Panc1 (cell line): ENCODE results near the gene BRAT1. TPM values are rescaled to one million over a fixed set of nuclear protein-coding genes. Genes with fewer than 3 reads are reported as not detected.
A peak's percentile ranks its signal among the peaks of the same experiment; 100 is the strongest.

Source experiments
- ATAC-seq: fragments of 200-7000 bp; cut with Tn5 transposase; 2 replicates; pipeline ENCODE4 v1.9.1; 2020; ENCODE audit warnings: mild to moderate bottlenecking, moderate library complexity
- BruUV-seq: library from RNA; stranded (reverse); fragments of 400-500 nt; replicated peaks from 2 replicates; lab custom pipeline; 2021; lab: Mats Ljungman, UMichigan
- CTCF ChIA-PET: fragments of 300-600 bp; sonication (Branson Sonifier 250); formaldehyde crosslinking; loops from one replicate; lab custom pipeline; 2022; ENCODE audit warnings: antibody characterized with exemption; lab: Charles Lee
- POLR2A ChIA-PET: fragments of 300-600 bp; sonication (Branson Sonifier 250); formaldehyde crosslinking; loops from one replicate; lab custom pipeline; 2022; ENCODE audit warnings: antibody characterized with exemption; lab: Charles Lee
- DNase-seq: peaks from one replicate; pipeline ENCODE4 v3.0.0-alpha.2; 2010; ENCODE audit warnings: low read depth, low spot score
- H3K27ac ChIP-seq: 2 replicates; pipeline ENCODE4 v1.5.1; 2011; ENCODE audit warnings: mild to moderate bottlenecking, low read length, inconsistent platforms
- H3K27me3 ChIP-seq: fragments of 200-500 bp; sonication (Bioruptor generic); 2 replicates; pipeline ENCODE4 v1.6.0; 2014; ENCODE audit warnings: low read length, inconsistent platforms; ENCODE audit not compliant: control insufficient read depth, insufficient read depth
- H3K36me3 ChIP-seq: fragments of 200-500 bp; sonication (Bioruptor generic); 2 replicates; pipeline ENCODE4 v1.5.1; 2014; ENCODE audit warnings: inconsistent platforms, mild to moderate bottlenecking, low read length, moderate library complexity; ENCODE audit not compliant: control insufficient read depth, insufficient read depth
- H3K4me1 ChIP-seq: 2 replicates; pipeline ENCODE4 v1.5.1; 2011; ENCODE audit warnings: inconsistent platforms, mild to moderate bottlenecking, low read length, moderate library complexity; ENCODE audit not compliant: control insufficient read depth, insufficient read depth
- H3K4me3 ChIP-seq, 2 experiments: 2 replicates each; pipeline ENCODE4 v1.5.1; 2011 to 2012; ENCODE audit warnings: low read depth in 2 of 2, low read length in 2 of 2, mild to moderate bottlenecking in 2 of 2, inconsistent platforms in 1 of 2, moderate library complexity in 1 of 2
- H3K9me3 ChIP-seq: fragments of 200-500 bp; sonication (Bioruptor generic); 2 replicates; pipeline ENCODE4 v1.5.1; 2014; ENCODE audit warnings: low read depth, mild to moderate bottlenecking, inconsistent platforms, low read length, moderate library complexity; ENCODE audit not compliant: control insufficient read depth, insufficient read depth
- POLR2AphosphoS5 ChIP-seq: IDR thresholded peaks from 2 replicates; pipeline ENCODE4 v1.6.1; 2012; ENCODE audit warnings: mild to moderate bottlenecking, low read depth, low read length, moderate library complexity
- SIN3A ChIP-seq: IDR thresholded peaks from 2 replicates; pipeline ENCODE4 v1.6.1; 2012; ENCODE audit warnings: low read depth, mild to moderate bottlenecking, low read length, moderate library complexity, borderline replicate concordance; ENCODE audit not compliant: insufficient read depth
- TCF7L2 ChIP-seq: IDR thresholded peaks from 2 replicates; pipeline ENCODE4 v1.6.1; 2011; ENCODE audit warnings: mild to moderate bottlenecking, low read depth, low read length, inconsistent platforms
- in situ Hi-C: cut with HindIII; loops from 2 replicates; pipeline ENCODE4 v1.10.0; 2016; ENCODE audit warnings: low sequenced_read_pairs, low pct_unique_long_range_greater_than_20kb
- intact Hi-C: fragments of 100-400 bp; cut with micrococcal nuclease; formaldehyde crosslinking; loops from one replicate; pipeline ENCODE4 v1.10.0; 2022; ENCODE audit not compliant: unreplicated experiment
- total RNA-seq: library from RNA; stranded (reverse); gene quantifications from one replicate; pipeline ENCODE4 v1.2.1, GENCODE V29; 2021; ENCODE audit not compliant: unreplicated experiment
- TF ChIP-seq, protein P1 (sequence below), 2 experiments: IDR thresholded peaks; 2 replicates each; pipeline ENCODE4 v1.6.1; 2011 to 2012; ENCODE audit warnings: low read depth in 2 of 2, control low read depth in 1 of 2, low read length in 1 of 2, mild to moderate bottlenecking in 1 of 2, moderate library complexity in 1 of 2; ENCODE audit not compliant: insufficient read depth in 1 of 2
- TF ChIP-seq, protein P2 (sequence below): fragments of 450-650 bp; IDR thresholded peaks from 2 replicates; pipeline ENCODE4 v1.5.1; 2017; ENCODE audit warnings: mild to moderate bottlenecking

The BRAT1 gene
- total RNA-seq, 1 experiment from 2014 or later, result 76.9 TPM

DNA sequence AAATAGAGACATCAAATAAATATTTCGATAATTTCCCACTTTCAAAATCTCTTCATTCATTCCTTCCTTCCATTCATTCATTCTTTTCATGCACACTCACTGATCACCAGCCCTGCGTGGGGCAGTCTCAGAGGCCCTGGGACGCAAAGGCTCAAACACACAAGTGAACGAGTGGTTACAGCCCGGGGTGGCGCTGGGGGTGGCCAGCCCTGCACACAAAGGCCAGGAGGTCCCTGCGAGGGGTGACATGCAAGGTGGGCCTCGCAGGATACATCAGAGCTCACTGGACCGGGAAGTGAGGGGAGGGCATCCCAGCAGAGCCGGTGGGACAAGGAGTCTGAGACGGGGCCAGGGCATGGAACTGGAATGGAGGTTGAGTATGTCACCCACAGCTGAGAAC is 46.6 kb upstream of the BRAT1 start:
- no TSS peak for BruUV-seq
- Histone ChIP-seq H3K4me3 (no peak overlapping the region), H3K27me3 (no peaks in the 10 kb centered on the region), H3K4me1 (no peaks in the 10 kb centered on the region), H3K27ac (no peak overlapping the region), H3K9me3 (no peaks in the 10 kb centered on the region), H3K36me3 (no peaks in the 10 kb centered on the region)
- intact Hi-C loops (no loop called here), in situ Hi-C loops (no loop called here)
- TF ChIP-seq POLR2AphosphoS5, result no peak
- TF ChIP-seq, protein P1, sequence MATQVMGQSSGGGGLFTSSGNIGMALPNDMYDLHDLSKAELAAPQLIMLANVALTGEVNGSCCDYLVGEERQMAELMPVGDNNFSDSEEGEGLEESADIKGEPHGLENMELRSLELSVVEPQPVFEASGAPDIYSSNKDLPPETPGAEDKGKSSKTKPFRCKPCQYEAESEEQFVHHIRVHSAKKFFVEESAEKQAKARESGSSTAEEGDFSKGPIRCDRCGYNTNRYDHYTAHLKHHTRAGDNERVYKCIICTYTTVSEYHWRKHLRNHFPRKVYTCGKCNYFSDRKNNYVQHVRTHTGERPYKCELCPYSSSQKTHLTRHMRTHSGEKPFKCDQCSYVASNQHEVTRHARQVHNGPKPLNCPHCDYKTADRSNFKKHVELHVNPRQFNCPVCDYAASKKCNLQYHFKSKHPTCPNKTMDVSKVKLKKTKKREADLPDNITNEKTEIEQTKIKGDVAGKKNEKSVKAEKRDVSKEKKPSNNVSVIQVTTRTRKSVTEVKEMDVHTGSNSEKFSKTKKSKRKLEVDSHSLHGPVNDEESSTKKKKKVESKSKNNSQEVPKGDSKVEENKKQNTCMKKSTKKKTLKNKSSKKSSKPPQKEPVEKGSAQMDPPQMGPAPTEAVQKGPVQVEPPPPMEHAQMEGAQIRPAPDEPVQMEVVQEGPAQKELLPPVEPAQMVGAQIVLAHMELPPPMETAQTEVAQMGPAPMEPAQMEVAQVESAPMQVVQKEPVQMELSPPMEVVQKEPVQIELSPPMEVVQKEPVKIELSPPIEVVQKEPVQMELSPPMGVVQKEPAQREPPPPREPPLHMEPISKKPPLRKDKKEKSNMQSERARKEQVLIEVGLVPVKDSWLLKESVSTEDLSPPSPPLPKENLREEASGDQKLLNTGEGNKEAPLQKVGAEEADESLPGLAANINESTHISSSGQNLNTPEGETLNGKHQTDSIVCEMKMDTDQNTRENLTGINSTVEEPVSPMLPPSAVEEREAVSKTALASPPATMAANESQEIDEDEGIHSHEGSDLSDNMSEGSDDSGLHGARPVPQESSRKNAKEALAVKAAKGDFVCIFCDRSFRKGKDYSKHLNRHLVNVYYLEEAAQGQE (IDR thresholded peaks at IDR 0.05; ENCODE audit: insufficient read depth in 1 of 2, low read depth in 2 of 2, low read length in 1 of 2), result no peak
- TF ChIP-seq, protein P2, sequence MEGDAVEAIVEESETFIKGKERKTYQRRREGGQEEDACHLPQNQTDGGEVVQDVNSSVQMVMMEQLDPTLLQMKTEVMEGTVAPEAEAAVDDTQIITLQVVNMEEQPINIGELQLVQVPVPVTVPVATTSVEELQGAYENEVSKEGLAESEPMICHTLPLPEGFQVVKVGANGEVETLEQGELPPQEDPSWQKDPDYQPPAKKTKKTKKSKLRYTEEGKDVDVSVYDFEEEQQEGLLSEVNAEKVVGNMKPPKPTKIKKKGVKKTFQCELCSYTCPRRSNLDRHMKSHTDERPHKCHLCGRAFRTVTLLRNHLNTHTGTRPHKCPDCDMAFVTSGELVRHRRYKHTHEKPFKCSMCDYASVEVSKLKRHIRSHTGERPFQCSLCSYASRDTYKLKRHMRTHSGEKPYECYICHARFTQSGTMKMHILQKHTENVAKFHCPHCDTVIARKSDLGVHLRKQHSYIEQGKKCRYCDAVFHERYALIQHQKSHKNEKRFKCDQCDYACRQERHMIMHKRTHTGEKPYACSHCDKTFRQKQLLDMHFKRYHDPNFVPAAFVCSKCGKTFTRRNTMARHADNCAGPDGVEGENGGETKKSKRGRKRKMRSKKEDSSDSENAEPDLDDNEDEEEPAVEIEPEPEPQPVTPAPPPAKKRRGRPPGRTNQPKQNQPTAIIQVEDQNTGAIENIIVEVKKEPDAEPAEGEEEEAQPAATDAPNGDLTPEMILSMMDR, result no peak
- no peak for TF ChIP-seq SIN3A
- CTCF ChIA-PET, result no interaction called here
- POLR2A ChIA-PET, result no interaction called here
- ATAC-seq (no peak), DNase-seq (no peak)

DNA sequence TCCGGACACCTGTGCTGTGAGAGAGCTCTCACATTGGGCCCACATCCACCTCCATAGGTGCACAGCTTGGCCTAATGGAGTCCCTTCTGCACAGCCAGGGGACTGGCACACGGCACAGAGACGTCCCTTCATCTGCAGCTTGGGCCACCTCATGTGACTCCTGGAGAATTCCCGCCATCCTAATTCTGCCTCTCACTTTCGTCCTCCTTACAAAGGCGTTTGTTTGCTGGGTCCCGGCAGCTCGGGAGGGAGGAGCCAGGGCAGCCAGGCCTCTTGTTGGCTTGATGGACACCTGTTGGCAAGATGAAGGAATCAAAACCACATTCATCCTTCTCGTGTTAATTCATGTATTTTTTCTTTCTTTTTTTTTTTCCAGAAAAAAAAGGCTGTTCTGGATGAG is 45.7 kb upstream of the BRAT1 start:
- no peaks in the 10 kb centered on the region for H3K9me3 ChIP-seq
- ATAC-seq (0 out of 2 replicates have a peak, but pooled peaks have one; percentile 7), DNase-seq (no peak)
- intact Hi-C loops, result no loop called here
- H3K4me1 ChIP-seq, result no peaks in the 10 kb centered on the region
- H3K27ac ChIP-seq, result no peak overlapping the region
- ChIA-PET CTCF (no interaction called here), POLR2A (no interaction called here)
- no peaks in the 10 kb centered on the region for H3K27me3 ChIP-seq
- TF ChIP-seq POLR2AphosphoS5, result no peak
- no peak for TF ChIP-seq TCF7L2
- no peak for TF ChIP-seq SIN3A
- TF ChIP-seq, protein P1 (IDR thresholded peaks at IDR 0.05; ENCODE audit: insufficient read depth in 1 of 2, low read depth in 2 of 2, low read length in 1 of 2), result no peak
- TF ChIP-seq, protein P2, result no peak
- no TSS peak for BruUV-seq
- H3K4me3 ChIP-seq, result no peak overlapping the region
- in situ Hi-C loops, result no loop called here
- H3K36me3 ChIP-seq, result no peaks in the 10 kb centered on the region
